Measurements from ENCODE around the gene METTL17.

GRCh38 chr14:21026274-21026987, 36.7 kb downstream of the METTL17 start:
- TF ChIP-seq CTCF (IDR thresholded peaks at IDR 0.05) (no peak), ZFX (IDR thresholded peaks at IDR 0.05; ENCODE audit: borderline replicate concordance) (no peak)

All from 22Rv1 (cell line).